Measurements from ENCODE around the gene HMCN2. TPM values are rescaled to one million over a fixed set of nuclear protein-coding genes. Genes with fewer than 3 reads are reported as not detected.

Gene HMCN2
- total and polyA plus RNA-seq, 2 experiments from 2014 or later, result 0.50 to 0.54 TPM

- Histone ChIP-seq H3K79me2 (no peaks in the 10 kb centered on the region), H3K27me3 (no peaks in the 10 kb centered on the region), H3K36me3 (replicated peaks; ENCODE audit: insufficient read depth, low read depth) (no peaks in the 10 kb centered on the region), H2AFZ (no peak overlapping the region), H3K9me2 (replicated peaks; ENCODE audit: insufficient read depth) (no peaks in the 10 kb centered on the region), H3K4me2 (no peak overlapping the region), H3K4me1 (ENCODE audit: insufficient read depth) (peaks cover 8% of the 10 kb centered on the region), H4K20me1 (ENCODE audit: insufficient read depth, poor library complexity, severe bottlenecking) (no peaks in the 10 kb centered on the region), H3K27ac (no peak overlapping the region), H3K9me3 (ENCODE audit: low read depth) (no peaks in the 10 kb centered on the region), H3K4me3 (no peak overlapping the region)
- 92% methylated on average over 8 of the region's 8 CpGs for WGBS (ENCODE audit: low lambda C conversion rate, missing lambda C conversion rate)
- TF ChIP-seq EZH2 (IDR thresholded peaks at IDR 0.05; ENCODE audit: borderline replicate concordance), result no peak
- TF ChIP-seq EZH2phosphoT487 (IDR thresholded peaks at IDR 0.05; ENCODE audit: low read depth, severe bottlenecking, unreplicated experiment), result no peak
- TF ChIP-seq, protein P1, sequence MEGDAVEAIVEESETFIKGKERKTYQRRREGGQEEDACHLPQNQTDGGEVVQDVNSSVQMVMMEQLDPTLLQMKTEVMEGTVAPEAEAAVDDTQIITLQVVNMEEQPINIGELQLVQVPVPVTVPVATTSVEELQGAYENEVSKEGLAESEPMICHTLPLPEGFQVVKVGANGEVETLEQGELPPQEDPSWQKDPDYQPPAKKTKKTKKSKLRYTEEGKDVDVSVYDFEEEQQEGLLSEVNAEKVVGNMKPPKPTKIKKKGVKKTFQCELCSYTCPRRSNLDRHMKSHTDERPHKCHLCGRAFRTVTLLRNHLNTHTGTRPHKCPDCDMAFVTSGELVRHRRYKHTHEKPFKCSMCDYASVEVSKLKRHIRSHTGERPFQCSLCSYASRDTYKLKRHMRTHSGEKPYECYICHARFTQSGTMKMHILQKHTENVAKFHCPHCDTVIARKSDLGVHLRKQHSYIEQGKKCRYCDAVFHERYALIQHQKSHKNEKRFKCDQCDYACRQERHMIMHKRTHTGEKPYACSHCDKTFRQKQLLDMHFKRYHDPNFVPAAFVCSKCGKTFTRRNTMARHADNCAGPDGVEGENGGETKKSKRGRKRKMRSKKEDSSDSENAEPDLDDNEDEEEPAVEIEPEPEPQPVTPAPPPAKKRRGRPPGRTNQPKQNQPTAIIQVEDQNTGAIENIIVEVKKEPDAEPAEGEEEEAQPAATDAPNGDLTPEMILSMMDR (IDR thresholded peaks at IDR 0.05; ENCODE audit: poor library complexity), result no peak
- no peak for DNase-seq (ENCODE audit: low spot score)
Measured at GRCh38 chr9:130419521-130420035, 154.0 kb downstream of the HMCN2 start.

DNA sequence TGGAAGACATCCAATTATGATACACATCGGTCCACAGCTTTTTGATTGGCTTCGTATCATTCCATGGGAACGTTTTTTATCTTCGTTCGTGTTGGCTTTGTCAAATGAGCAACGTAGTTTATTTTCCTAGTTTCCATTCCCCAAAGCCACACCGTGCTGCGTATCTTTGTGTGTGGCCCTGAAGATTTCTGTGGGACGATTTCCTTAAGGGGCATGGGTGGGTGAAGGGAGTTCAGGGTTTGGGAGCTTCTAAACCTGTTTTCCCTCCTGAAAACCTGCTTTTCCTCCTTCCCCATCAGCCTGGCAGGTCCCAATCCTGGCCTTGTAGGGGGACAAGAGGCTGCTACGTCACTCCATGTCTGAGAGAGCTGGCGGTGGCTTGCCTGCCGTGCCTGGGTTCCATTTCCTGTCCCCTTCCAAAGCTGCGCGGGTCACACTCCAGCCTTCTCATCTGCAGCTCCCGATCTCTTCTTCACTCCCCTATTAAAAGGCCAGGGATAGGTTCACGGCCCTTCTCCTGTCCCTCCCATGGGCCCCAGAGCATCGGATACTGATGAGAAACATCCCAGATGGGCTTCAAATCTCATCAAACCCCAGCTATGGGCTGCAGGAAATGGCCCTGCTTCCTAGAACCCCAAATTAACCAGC lies 155.7 kb downstream of the HMCN2 start:
- Histone ChIP-seq H3K9me2 (replicated peaks; ENCODE audit: insufficient read depth) (no peaks in the 10 kb centered on the region), H2AFZ (no peak overlapping the region), H3K9me3 (ENCODE audit: low read depth) (no peaks in the 10 kb centered on the region), H3K36me3 (replicated peaks; ENCODE audit: insufficient read depth, low read depth) (no peaks in the 10 kb centered on the region), H3K4me3 (no peak overlapping the region), H4K20me1 (ENCODE audit: insufficient read depth, poor library complexity, severe bottlenecking) (no peaks in the 10 kb centered on the region), H3K27me3 (no peaks in the 10 kb centered on the region), H3K4me1 (ENCODE audit: insufficient read depth) (peaks cover 17% of the 10 kb centered on the region), H3K4me2 (no peak overlapping the region), H3K27ac (no peak overlapping the region), H3K79me2 (no peaks in the 10 kb centered on the region)
- WGBS (ENCODE audit: low lambda C conversion rate, missing lambda C conversion rate), result 77% methylated on average over 17 of the region's 17 CpGs
- TF ChIP-seq EZH2phosphoT487 (IDR thresholded peaks at IDR 0.05; ENCODE audit: low read depth, severe bottlenecking, unreplicated experiment) (no peak), EZH2 (IDR thresholded peaks at IDR 0.05; ENCODE audit: borderline replicate concordance) (no peak)
- TF ChIP-seq, protein P1 (IDR thresholded peaks at IDR 0.05; ENCODE audit: poor library complexity), result no peak
- DNase-seq (ENCODE audit: low spot score), result no peak

- no peaks in the 10 kb centered on the region for H3K27me3 ChIP-seq
- no peak overlapping the region for H3K4me3 ChIP-seq
- TF ChIP-seq EZH2 (IDR thresholded peaks at IDR 0.05; ENCODE audit: borderline replicate concordance), result no peak
- no peak for TF ChIP-seq EZH2phosphoT487 (IDR thresholded peaks at IDR 0.05; ENCODE audit: low read depth, severe bottlenecking, unreplicated experiment)
- TF ChIP-seq, protein P1 (IDR thresholded peaks at IDR 0.05; ENCODE audit: poor library complexity), result no peak
- no peaks in the 10 kb centered on the region for H3K79me2 ChIP-seq
- H2AFZ ChIP-seq, result no peak overlapping the region
- no peak overlapping the region for H3K27ac ChIP-seq
- 62% methylated on average over 13 of the region's 13 CpGs for WGBS (ENCODE audit: low lambda C conversion rate, missing lambda C conversion rate)
- DNase-seq (ENCODE audit: low spot score), result peak; percentile 36
- no peaks in the 10 kb centered on the region for H4K20me1 ChIP-seq (ENCODE audit: insufficient read depth, poor library complexity, severe bottlenecking)
- H3K36me3 ChIP-seq (replicated peaks; ENCODE audit: insufficient read depth, low read depth), result no peaks in the 10 kb centered on the region
- H3K4me1 ChIP-seq (ENCODE audit: insufficient read depth), result peaks cover 19% of the 10 kb centered on the region
- H3K9me3 ChIP-seq (ENCODE audit: low read depth), result no peaks in the 10 kb centered on the region
- no peak overlapping the region for H3K4me2 ChIP-seq
- no peaks in the 10 kb centered on the region for H3K9me2 ChIP-seq (replicated peaks; ENCODE audit: insufficient read depth)
Measured at GRCh38 chr9:130421802-130422276, 156.3 kb downstream of the HMCN2 start.

All from hepatocyte (in vitro differentiated cells).